H1 (cell line): Measurements from ENCODE around the gene TCEA3. TPM values are rescaled to one million over a fixed set of nuclear protein-coding genes. Genes with fewer than 3 reads are reported as not detected.

Experiments
- CTCF ChIA-PET: fragments of 300-600 bp; sonication (Branson Sonifier 250); formaldehyde crosslinking; loops from one replicate; lab custom pipeline; 2021; ENCODE audit not compliant: partially characterized antibody; lab: Charles Lee
- POLR2A ChIA-PET: fragments of 300-600 bp; sonication (Branson Sonifier 250); formaldehyde crosslinking; loops from one replicate; lab custom pipeline; 2021; ENCODE audit warnings: inconsistent platforms; ENCODE audit not compliant: partially characterized antibody; lab: Charles Lee
- DNase-seq, 2 experiments: peaks; one replicate each; pipeline versions ENCODE4 v3.0.0 to v3.0.0-alpha.2; 2010 to 2022; ENCODE audit warnings: low spot score in 2 of 2, low read depth in 1 of 2, mixed read lengths in 1 of 2
- FAIRE-seq: peaks from 2 replicates; lab custom pipeline; 2011; peaks lifted over from hg19 to GRCh38; lab: Jason Lieb, UNC
- H2AFZ ChIP-seq: 2 replicates; pipeline ENCODE4 v1.8.1; 2012; ENCODE audit warnings: low read length, inconsistent platforms
- H2AK5ac ChIP-seq: 2 replicates; pipeline ENCODE4 v1.6.1; 2013; ENCODE audit warnings: low read depth, low read length
- H2BK120ac ChIP-seq: replicated peaks from 2 replicates; pipeline ENCODE3; 2013; ENCODE audit warnings: low read depth, low read length, inconsistent platforms
- H2BK12ac ChIP-seq: 2 replicates; pipeline ENCODE4 v1.6.1; 2013; ENCODE audit warnings: low read depth, low read length
- H2BK15ac ChIP-seq: 2 replicates; pipeline ENCODE4 v1.6.1; 2013; ENCODE audit warnings: low read length
- H2BK20ac ChIP-seq: 2 replicates; pipeline ENCODE4 v1.6.1; 2013; ENCODE audit warnings: low read length
- H2BK5ac ChIP-seq: 2 replicates; pipeline ENCODE4 v1.6.1; 2013; ENCODE audit warnings: low read depth, low read length
- H3K14ac ChIP-seq: 2 replicates; pipeline ENCODE4 v1.6.1; 2013; ENCODE audit warnings: inconsistent platforms; ENCODE audit not compliant: insufficient read length
- H3K18ac ChIP-seq: 2 replicates; pipeline ENCODE4 v1.6.1; 2013; ENCODE audit warnings: low read length; ENCODE audit errors: extremely low read depth
- H3K23ac ChIP-seq: 2 replicates; pipeline ENCODE4 v1.6.1; 2013; ENCODE audit warnings: inconsistent platforms; ENCODE audit not compliant: insufficient read length
- H3K23me2 ChIP-seq: 2 replicates; pipeline ENCODE4 v1.6.1; 2013; ENCODE audit warnings: low read depth, low read length
- H3K27ac ChIP-seq: 2 replicates; pipeline ENCODE4 v1.6.1; 2011; ENCODE audit warnings: low read depth, low read length, inconsistent platforms
- H3K27me3 ChIP-seq, 4 experiments: replicated peaks in 1 of 4; 1 replicate in 1 of 4; 2 replicates in 3 of 4; pipeline versions ENCODE4 v1.6.1 to v1.8.1; 2011 to 2013; ENCODE audit warnings: low read length in 3 of 4, mild to moderate bottlenecking in 3 of 4, inconsistent platforms in 2 of 4, mixed read lengths in 2 of 4, moderate library complexity in 1 of 4; ENCODE audit not compliant: control insufficient read depth in 3 of 4, insufficient read depth in 3 of 4; ENCODE audit errors: extremely low read depth in 1 of 4
- H3K36me3 ChIP-seq, 4 experiments: 2 replicates each; pipeline versions ENCODE4 v1.6.1 to v1.8.1; 2011 to 2013; ENCODE audit warnings: mild to moderate bottlenecking in 4 of 4, low read length in 3 of 4, moderate library complexity in 2 of 4, control low read depth in 1 of 4, inconsistent platforms in 1 of 4; ENCODE audit not compliant: insufficient read depth in 4 of 4, control insufficient read depth in 2 of 4
- H3K4ac ChIP-seq: replicated peaks from 2 replicates; pipeline ENCODE3; 2013; ENCODE audit warnings: low read length, low read depth, mixed read lengths, inconsistent platforms; ENCODE audit not compliant: insufficient read length
- H3K4me1 ChIP-seq, 4 experiments: replicated peaks in 1 of 4; 1 replicate in 1 of 4; 2 replicates in 3 of 4; pipeline versions ENCODE4 v1.6.1 to v1.8.1; 2011 to 2013; ENCODE audit warnings: low read length in 3 of 4, inconsistent platforms in 2 of 4, mixed read lengths in 1 of 4; ENCODE audit not compliant: insufficient read depth in 4 of 4, control insufficient read depth in 3 of 4
- H3K4me2 ChIP-seq, 2 experiments: 2 replicates each; pipeline versions ENCODE4 v1.6.1 to v1.8.1; 2011 to 2013; ENCODE audit warnings: low read depth in 2 of 2, low read length in 2 of 2, control low read depth in 1 of 2, inconsistent platforms in 1 of 2, mild to moderate bottlenecking in 1 of 2; ENCODE audit not compliant: insufficient read depth in 1 of 2
- H3K4me3 ChIP-seq, 4 experiments: fragments of 200-600, 300-600 bp in 1 of 4; sonication (generic), shearing (Covaris generic), sonication (Bioruptor Twin) in 1 of 4; 2 replicates each; pipeline versions ENCODE4 v1.5.1 to v1.8.1; 2011 to 2016; ENCODE audit warnings: low read length in 4 of 4, low read depth in 3 of 4, control low read depth in 2 of 4, inconsistent platforms in 2 of 4, mild to moderate bottlenecking in 2 of 4, mixed read lengths in 1 of 4, moderate library complexity in 1 of 4; ENCODE audit not compliant: insufficient read depth in 2 of 4; ENCODE audit errors: extremely low read depth in 1 of 4
- H3K56ac ChIP-seq: replicated peaks from 2 replicates; pipeline ENCODE3; 2013; ENCODE audit warnings: low read depth, mild to moderate bottlenecking, mixed read lengths, low read length, inconsistent platforms; ENCODE audit not compliant: insufficient read length
- H3K79me1 ChIP-seq: 2 replicates; pipeline ENCODE4 v1.6.1; 2013; ENCODE audit warnings: low read depth, low read length, control low read depth
- H3K79me2 ChIP-seq, 2 experiments: 2 replicates each; pipeline versions ENCODE4 v1.6.1 to v1.8.1; 2012 to 2013; ENCODE audit warnings: low read length in 2 of 2, mild to moderate bottlenecking in 2 of 2, inconsistent platforms in 1 of 2; ENCODE audit not compliant: insufficient read depth in 2 of 2, control insufficient read depth in 1 of 2
- H3K9ac ChIP-seq, 4 experiments: replicated peaks in 1 of 4; 1 replicate in 1 of 4; 2 replicates in 3 of 4; pipeline versions ENCODE4 v1.6.1 to v1.8.1; 2011 to 2013; ENCODE audit warnings: low read depth in 3 of 4, low read length in 3 of 4, control low read depth in 2 of 4, mild to moderate bottlenecking in 2 of 4, moderate library complexity in 2 of 4, inconsistent platforms in 1 of 4; ENCODE audit errors: extremely low read depth in 1 of 4
- H3K9me3 ChIP-seq, 2 experiments: 2 replicates each; pipeline versions ENCODE4 v1.6.1 to v1.8.1; 2012 to 2013; ENCODE audit warnings: mild to moderate bottlenecking in 2 of 2, moderate library complexity in 2 of 2, control low read depth in 1 of 2, inconsistent platforms in 1 of 2, low read depth in 1 of 2, low read length in 1 of 2, mixed read lengths in 1 of 2; ENCODE audit not compliant: insufficient read depth in 2 of 2
- H4K20me1 ChIP-seq, 2 experiments: replicated peaks in 1 of 2; 2 replicates each; pipeline versions ENCODE3 to v1.8.1; 2011 to 2013; ENCODE audit warnings: inconsistent platforms in 2 of 2, low read length in 2 of 2, mild to moderate bottlenecking in 1 of 2; ENCODE audit not compliant: insufficient read depth in 2 of 2, control insufficient read depth in 1 of 2
- H4K5ac ChIP-seq: 2 replicates; pipeline ENCODE4 v1.6.1; 2013; ENCODE audit warnings: low read length, low read depth, mixed read lengths, inconsistent platforms; ENCODE audit not compliant: insufficient read length
- H4K8ac ChIP-seq: 2 replicates; pipeline ENCODE4 v1.8.0; 2013; ENCODE audit warnings: mild to moderate bottlenecking, moderate library complexity, low read length, inconsistent platforms; ENCODE audit not compliant: insufficient read depth; ENCODE audit errors: extremely low read depth
- H4K91ac ChIP-seq: replicated peaks from 2 replicates; pipeline ENCODE3; 2013; ENCODE audit warnings: low read length, mixed read lengths, inconsistent platforms; ENCODE audit not compliant: insufficient read length
- CBX5 ChIP-seq: fragments of 300-800, 300-1000 bp; sonication (generic); IDR thresholded peaks from 2 replicates; pipeline ENCODE4 v1.7.1; 2016; ENCODE audit warnings: antibody characterized with exemption, low read length, low read depth
- CBX8 ChIP-seq: fragments of 300-800, 300-1000 bp; sonication (generic); IDR thresholded peaks from 2 replicates; pipeline ENCODE4 v1.7.1; 2016; ENCODE audit warnings: low read depth, low read length, borderline replicate concordance
- FOSL1 ChIP-seq: IDR thresholded peaks from 2 replicates; pipeline ENCODE4 v1.6.1; 2011; ENCODE audit warnings: mild to moderate bottlenecking, low read depth, low read length, moderate library complexity; ENCODE audit not compliant: insufficient read depth
- GABPA ChIP-seq: IDR thresholded peaks from 2 replicates; pipeline ENCODE4 v1.6.1; 2011; ENCODE audit warnings: mild to moderate bottlenecking, low read length, moderate library complexity, borderline replicate concordance; ENCODE audit not compliant: insufficient read depth
- HDAC6 ChIP-seq: IDR thresholded peaks from one replicate; pipeline ENCODE4 v1.7.1; 2012; ENCODE audit warnings: low read depth, mild to moderate bottlenecking, inconsistent platforms, low read length, moderate library complexity
- JUN ChIP-seq: IDR thresholded peaks from 2 replicates; pipeline ENCODE4 v1.6.1; 2011; ENCODE audit warnings: low read depth, mild to moderate bottlenecking, improper control_type of control experiment, low read length
- KDM4A ChIP-seq: IDR thresholded peaks from one replicate; pipeline ENCODE4 v1.7.1; 2012; ENCODE audit warnings: low read depth, mild to moderate bottlenecking, moderate library complexity, low read length, inconsistent platforms; ENCODE audit not compliant: severe bottlenecking
- RAD21 ChIP-seq, 2 experiments: IDR thresholded peaks in 1 of 2; conservative IDR thresholded peaks in 1 of 2; 2 replicates each; pipeline ENCODE4 v1.6.1; 2011; ENCODE audit warnings: low read depth in 2 of 2, low read length in 2 of 2, improper control_type of control experiment in 1 of 2, inconsistent platforms in 1 of 2, mild to moderate bottlenecking in 1 of 2, moderate library complexity in 1 of 2
- RBBP5 ChIP-seq: IDR thresholded peaks from 2 replicates; pipeline ENCODE4 v1.7.1; 2012; ENCODE audit warnings: low read depth, mild to moderate bottlenecking, inconsistent platforms, low read length, moderate library complexity, borderline replicate concordance
- SP1 ChIP-seq: IDR thresholded peaks from 2 replicates; pipeline ENCODE4 v1.6.1; 2011; ENCODE audit warnings: low read depth, low read length
- TAF7 ChIP-seq: optimal IDR thresholded peaks from 2 replicates; pipeline ENCODE3; 2011; ENCODE audit warnings: low read depth, mild to moderate bottlenecking, inconsistent platforms, low read length, moderate library complexity, borderline replicate concordance
- TEAD4 ChIP-seq: IDR thresholded peaks from 2 replicates; pipeline ENCODE4 v1.6.1; 2012; ENCODE audit warnings: low read depth, low read length, inconsistent platforms, mixed read lengths
- WGBS, 2 experiments: shearing (Covaris generic) in 1 of 2; methylation state at CpG; one replicate each; pipeline versions ENCODE4 v1.1.6 to v1.1.7; 2013 to 2015; ENCODE audit warnings: low lambda C conversion rate in 2 of 2, mixed read lengths in 2 of 2, inconsistent platforms in 1 of 2, low coverage in 1 of 2, missing lambda C conversion rate in 1 of 2; ENCODE audit not compliant: insufficient replicate concordance in 2 of 2, insufficient coverage in 1 of 2, insufficient read length in 1 of 2; ENCODE audit errors: extremely low coverage in 1 of 2, missing lambda C conversion rate in 1 of 2; 5-methylcytosine and 5-hydroxymethylcytosine counted together
- polyA plus RNA-seq, 7 experiments: library from polyadenylated mRNA; depleted of rRNA in 3 of 7; stranded (reverse) in 5 of 7; unstranded in 2 of 7; fragments of >200 nt in 5 of 7; fragments of 200-250 nt in 2 of 7; gene quantifications; 1 replicate in 5 of 7; 2 replicates in 1 of 7; 4 replicates in 1 of 7; pipeline versions ENCODE4 v1.2.1 to v1.2.3, GENCODE V29; 2011 to 2013; ENCODE audit warnings: missing spikeins in 2 of 7, mixed read lengths in 2 of 7
- total RNA-seq: library from RNA; stranded (reverse); fragmentation: NEBNext Ultra II Directional; extraction: Animal tissue kit (Norgen Biotek cat#: 25700); gene quantifications from 2 replicates; pipeline ENCODE4 v1.2.1, GENCODE V29; 2021
- TF ChIP-seq, protein P1 (sequence below): IDR thresholded peaks from 2 replicates; pipeline ENCODE4 v1.6.1; 2011; ENCODE audit warnings: low read depth, mild to moderate bottlenecking, low read length; ENCODE audit not compliant: insufficient read depth

Gene TCEA3
- total and polyA plus RNA-seq, 2 of the 8 experiments (the other 6 are each of a cell fraction or from before 2014, with no cell fraction given) = 0.08 TPM; not detected in 1

DNA sequence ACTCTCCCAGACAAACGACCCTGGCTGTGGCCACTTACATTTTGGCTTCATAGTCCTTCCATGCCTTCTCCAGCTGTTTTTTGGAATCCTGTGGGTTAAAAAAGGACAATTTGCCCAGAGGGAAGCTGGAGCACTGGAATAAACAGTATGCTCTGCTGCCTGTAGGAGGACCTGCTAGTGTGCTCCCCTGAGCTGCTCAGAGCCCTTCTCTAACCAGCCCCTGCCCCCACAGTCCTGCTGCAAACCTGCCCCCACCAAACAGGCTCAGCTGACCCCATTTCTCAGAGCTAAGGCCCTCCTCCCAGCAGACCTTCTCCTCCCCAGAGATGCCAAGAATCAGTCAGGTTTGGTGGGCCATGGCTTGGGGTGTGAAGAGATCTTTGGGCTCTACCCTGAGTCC lies 26.9 kb upstream of the TCEA3 start:
- peaks cover 0 to 18% (median 3%) of the 10 kb centered on the region in 4 experiments; a peak in 5 of 8 replicates for H3K36me3 ChIP-seq
- H3K79me2 ChIP-seq = no peaks in the 10 kb centered on the region
- H3K27ac ChIP-seq = no peak overlapping the region
- H2AK5ac ChIP-seq = no peak overlapping the region
- no peak overlapping the region for H2BK120ac ChIP-seq
- H4K8ac ChIP-seq = no peak overlapping the region
- H3K9ac ChIP-seq = no peak overlapping the region
- ChIA-PET POLR2A (interaction anchor here (0.5 kb wide), 1 partner anchor 149 kb away, joined by 7 read pairs; no protein-coding TSS in a partner anchor), CTCF (interaction anchor here (1.0 to 1.5 kb wide), 5 partner anchors 8 to 46 kb away, joined by 3 to 4 read pairs (median 3); no protein-coding TSS in a partner anchor)
- H2AFZ ChIP-seq = no peak overlapping the region
- no peak overlapping the region for H3K56ac ChIP-seq
- 92% methylated on average over 1 of the region's 1 CpG; no CpG with 5 or more reads in 1 of the 2 experiments for WGBS, 2 experiments
- H2BK12ac ChIP-seq = no peak overlapping the region
- H3K14ac ChIP-seq = no peak overlapping the region
- H4K20me1 ChIP-seq = peaks cover 2% of the 10 kb centered on the region in 2 experiments
- DNase-seq = no peak
- no peaks in the 10 kb centered on the region for H3K23me2 ChIP-seq
- H3K23ac ChIP-seq = no peak overlapping the region
- no peak overlapping the region for H3K18ac ChIP-seq
- H3K4me3 ChIP-seq = no peak overlapping the region
- H2BK20ac ChIP-seq = no peak overlapping the region
- H3K79me1 ChIP-seq = no peaks in the 10 kb centered on the region
- no peak for FAIRE-seq
- H3K4me2 ChIP-seq = no peak overlapping the region
- H3K4me1 ChIP-seq = no peaks in the 10 kb centered on the region
- no peak overlapping the region for H4K5ac ChIP-seq
- H3K4ac ChIP-seq = no peak overlapping the region
- H3K9me3 ChIP-seq = no peaks in the 10 kb centered on the region
- no peaks in the 10 kb centered on the region for H3K27me3 ChIP-seq
- no peak overlapping the region for H4K91ac ChIP-seq
- no peak overlapping the region for H2BK15ac ChIP-seq
- H2BK5ac ChIP-seq = no peak overlapping the region
- TF ChIP-seq TEAD4 (no peak), HDAC6 (no peak), GABPA (no peak), RBBP5 (no peak), FOSL1 (no peak), JUN (no peak), SP1 (no peak), TAF7 (no peak), RAD21 (IDR thresholded peaks at IDR 0.05 in 1 of 2, conservative IDR thresholded peaks at IDR 0.05 in 1 of 2; ENCODE audit: low read depth in 2 of 2, low read length in 2 of 2) (no peak), CBX5 (no peak), CBX8 (no peak), KDM4A (no peak)
- TF ChIP-seq, protein P1, sequence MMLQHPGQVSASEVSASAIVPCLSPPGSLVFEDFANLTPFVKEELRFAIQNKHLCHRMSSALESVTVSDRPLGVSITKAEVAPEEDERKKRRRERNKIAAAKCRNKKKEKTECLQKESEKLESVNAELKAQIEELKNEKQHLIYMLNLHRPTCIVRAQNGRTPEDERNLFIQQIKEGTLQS = no peak
